CD4-positive, alpha-beta memory T cell (primary cell): ENCODE results near the gene C19orf47. TPM values are rescaled to one million over a fixed set of nuclear protein-coding genes. Genes with fewer than 3 reads are reported as not detected.
A peak's percentile ranks its signal among the peaks of the same experiment; 100 is the strongest.

Experiments
- CTCF ChIA-PET: fragments of 350-600 bp; sonication (Branson Sonifier 250); formaldehyde crosslinking; loops from one replicate; lab custom pipeline; 2021; ENCODE audit warnings: inconsistent platforms; ENCODE audit not compliant: partially characterized antibody; lab: Charles Lee
- POLR2A ChIA-PET: fragments of 350-600 bp; sonication (Branson Sonifier 250); formaldehyde crosslinking; loops from one replicate; lab custom pipeline; 2021; ENCODE audit not compliant: partially characterized antibody; lab: Charles Lee
- DNase-seq, 5 donors: peaks; one replicate each; pipeline versions ENCODE4 v3.0.0 to v3.0.0-alpha.2; 2020 to 2022; ENCODE audit warnings: mixed read lengths in 1 of 5
- H3K27ac ChIP-seq: one replicate; pipeline ENCODE4 v1.7.0; 2013; ENCODE audit warnings: low read depth, low read length
- H3K27me3 ChIP-seq: 2 replicates; pipeline ENCODE4 v1.7.0; 2013; ENCODE audit warnings: mild to moderate bottlenecking, low read length, moderate library complexity; ENCODE audit not compliant: insufficient read depth
- H3K36me3 ChIP-seq: 2 replicates; pipeline ENCODE4 v1.7.0; 2013; ENCODE audit warnings: mild to moderate bottlenecking, low read length, moderate library complexity; ENCODE audit not compliant: insufficient read depth
- H3K4me1 ChIP-seq: 2 replicates; pipeline ENCODE4 v1.7.0; 2013; ENCODE audit warnings: mild to moderate bottlenecking, low read length, moderate library complexity; ENCODE audit not compliant: insufficient read depth
- H3K4me3 ChIP-seq, 2 donors: one replicate each; pipeline ENCODE4 v1.7.0; 2013; ENCODE audit warnings: low read length in 2 of 2, mild to moderate bottlenecking in 1 of 2
- H3K9me3 ChIP-seq, 2 donors: one replicate each; pipeline ENCODE4 v1.7.0; 2013; ENCODE audit warnings: low read length in 2 of 2, control low read depth in 1 of 2; ENCODE audit not compliant: control insufficient read depth in 1 of 2
- H3K27ac Mint-ChIP-seq, 7 donors: one replicate each; pipeline ENCODE4 v1.8.0; 2020 to 2021; ENCODE audit warnings: mixed read lengths in 7 of 7, mild to moderate bottlenecking in 6 of 7, inconsistent platforms in 3 of 7, moderate library complexity in 3 of 7
- H3K27me3 Mint-ChIP-seq, 2 donors: one replicate each; pipeline ENCODE4 v1.8.0; 2020 to 2021; ENCODE audit warnings: mixed read lengths in 2 of 2
- H3K36me3 Mint-ChIP-seq, 2 donors: one replicate each; pipeline ENCODE4 v1.8.0; 2020 to 2021; ENCODE audit warnings: mixed read lengths in 2 of 2, inconsistent platforms in 1 of 2, mild to moderate bottlenecking in 1 of 2
- H3K4me1 Mint-ChIP-seq, 4 donors: one replicate each; pipeline ENCODE4 v1.8.0; 2020 to 2021; ENCODE audit warnings: mixed read lengths in 4 of 4, mild to moderate bottlenecking in 1 of 4
- H3K4me3 Mint-ChIP-seq, 8 donors: one replicate each; pipeline ENCODE4 v1.8.0; 2020 to 2021; ENCODE audit warnings: mixed read lengths in 8 of 8, mild to moderate bottlenecking in 7 of 8, moderate library complexity in 6 of 8, inconsistent platforms in 3 of 8
- H3K9me3 Mint-ChIP-seq, 8 donors: one replicate each; pipeline ENCODE4 v1.8.0; 2020 to 2021; ENCODE audit warnings: mixed read lengths in 8 of 8, mild to moderate bottlenecking in 5 of 8, inconsistent platforms in 3 of 8, moderate library complexity in 1 of 8
- intact Hi-C: fragments of 100-400 bp; cut with micrococcal nuclease; formaldehyde crosslinking; loops from one replicate; pipeline ENCODE4 v1.15.1; 2023
- polyA plus RNA-seq, 2 donors: library from polyadenylated mRNA; unstranded; fragments of 300-500 nt; fragmentation: Illumina TruSeq; gene quantifications; one replicate each; pipeline ENCODE4 v1.2.3, GENCODE V29; 2021
- total RNA-seq, 2 experiments: library from RNA; stranded (reverse); gene quantifications; one replicate each; pipeline ENCODE4 v1.2.3, GENCODE V29; 2021

The C19orf47 gene
- total and polyA plus RNA-seq, 4 experiments from 2014 or later, result 10.0 to 17.7 (median 12.2) TPM

DNA sequence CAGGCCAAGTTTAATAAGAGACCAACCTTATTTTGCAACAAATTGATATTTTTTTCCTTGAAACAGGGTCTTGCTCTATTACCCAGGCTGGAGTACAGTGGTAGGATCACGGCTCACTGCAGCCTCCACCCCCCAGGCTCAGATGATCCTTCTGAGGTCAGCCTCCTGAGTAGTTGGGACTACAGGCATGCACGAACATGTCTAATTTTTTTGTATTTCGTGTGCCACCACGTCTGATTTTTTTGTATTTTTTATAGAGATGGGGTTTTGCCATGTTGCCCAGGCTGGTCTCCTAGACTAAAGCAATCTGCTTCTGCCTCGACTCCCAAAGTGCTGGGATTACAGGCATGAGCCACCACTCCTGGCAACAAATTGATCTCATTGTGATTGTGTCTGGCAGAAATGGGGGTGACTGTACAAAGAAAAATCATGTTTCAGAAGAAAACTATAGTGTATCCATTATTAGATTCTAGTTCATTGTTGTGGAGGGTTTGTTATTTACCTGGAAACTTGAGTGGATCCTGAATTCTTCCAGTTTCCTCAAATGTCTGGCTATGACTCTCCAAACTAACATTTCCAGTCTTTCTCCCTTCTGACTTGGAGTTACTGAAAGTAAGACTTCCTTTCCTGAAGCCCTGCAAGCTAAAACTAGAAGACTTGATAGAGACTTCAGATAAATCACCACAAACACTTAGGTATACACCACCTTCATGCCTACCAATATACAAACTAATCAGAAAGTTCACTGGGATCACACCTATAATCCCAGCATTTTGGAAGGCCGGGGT lies 45.8 kb downstream of the C19orf47 start:
- H3K4me3 Mint-ChIP-seq, result no peak overlapping the region
- Histone ChIP-seq H3K4me1 (no peaks in the 10 kb centered on the region), H3K27me3 (no peaks in the 10 kb centered on the region), H3K27ac (no peak overlapping the region), H3K36me3 (no peaks in the 10 kb centered on the region), H3K4me3 (no peak overlapping the region), H3K9me3 (no peaks in the 10 kb centered on the region)
- no peak overlapping the region for H3K27ac Mint-ChIP-seq
- ChIA-PET CTCF (no interaction called here), POLR2A (no interaction called here)
- peaks cover 0 to 5% (median 2%) of the 10 kb centered on the region in 4 donors for H3K4me1 Mint-ChIP-seq
- DNase-seq, result no peak
- H3K27me3 Mint-ChIP-seq, result no peaks in the 10 kb centered on the region
- H3K9me3 Mint-ChIP-seq, result no peaks in the 10 kb centered on the region
- no peaks in the 10 kb centered on the region for H3K36me3 Mint-ChIP-seq
- intact Hi-C loops, result no loop called here

DNA sequence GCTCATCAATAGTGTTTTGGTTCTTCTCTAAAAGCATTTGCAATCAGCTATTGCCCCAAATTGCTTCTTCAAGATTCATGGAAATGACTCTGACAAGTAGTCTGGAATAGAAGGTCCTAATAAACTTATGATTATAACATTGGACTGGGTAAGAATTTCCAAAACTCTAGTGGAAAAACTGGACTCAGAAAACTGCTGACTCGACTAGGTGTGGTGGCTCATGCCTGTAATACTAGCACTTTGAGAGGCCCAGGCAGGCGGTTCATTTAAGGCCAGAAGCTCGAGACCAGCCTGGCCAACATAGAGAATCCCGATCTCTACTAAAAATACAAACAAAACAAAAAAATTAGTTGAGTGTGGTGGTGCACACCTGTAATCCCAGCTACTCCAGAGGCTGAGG lies 47.5 kb downstream of the C19orf47 start:
- no peaks in the 10 kb centered on the region for H3K27me3 Mint-ChIP-seq
- intact Hi-C loops, result no loop called here
- Histone ChIP-seq H3K9me3 (no peaks in the 10 kb centered on the region), H3K36me3 (no peaks in the 10 kb centered on the region), H3K27me3 (no peaks in the 10 kb centered on the region), H3K4me3 (no peak overlapping the region), H3K4me1 (no peaks in the 10 kb centered on the region), H3K27ac (no peak overlapping the region)
- no peak overlapping the region for H3K27ac Mint-ChIP-seq
- H3K9me3 Mint-ChIP-seq, result no peaks in the 10 kb centered on the region
- peaks cover 0 to 5% (median 2%) of the 10 kb centered on the region in 4 donors for H3K4me1 Mint-ChIP-seq
- ChIA-PET CTCF (no interaction called here), POLR2A (no interaction called here)
- no peak for DNase-seq
- no peak overlapping the region for H3K4me3 Mint-ChIP-seq
- no peaks in the 10 kb centered on the region for H3K36me3 Mint-ChIP-seq

DNA sequence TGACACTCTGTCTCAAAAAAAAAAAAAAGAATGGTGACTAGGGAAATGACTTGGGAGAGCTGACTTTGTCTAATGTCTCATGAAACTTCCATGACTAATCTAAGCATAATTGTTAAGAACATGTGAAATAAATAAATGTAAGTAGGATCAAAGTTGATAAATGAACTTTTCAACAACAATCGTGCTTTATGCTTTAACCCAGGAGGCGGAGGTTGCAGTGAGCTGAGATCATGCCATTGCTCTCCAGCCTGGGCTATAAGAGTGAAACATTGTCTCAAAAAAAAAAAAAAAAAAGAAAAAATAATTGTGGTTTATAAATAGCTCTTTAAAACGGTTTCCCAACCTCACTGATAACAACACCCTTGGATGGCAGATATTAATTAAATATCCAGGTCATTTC lies 50.2 kb downstream of the C19orf47 start:
- ChIA-PET CTCF (interaction anchor here (1.1 to 2.0 kb wide), 4 partner anchors 7 to 337 kb away, joined by 3 to 7 read pairs (median 4); no protein-coding TSS in a partner anchor), POLR2A (no interaction called here)
- H3K9me3 ChIP-seq, result no peaks in the 10 kb centered on the region

DNA sequence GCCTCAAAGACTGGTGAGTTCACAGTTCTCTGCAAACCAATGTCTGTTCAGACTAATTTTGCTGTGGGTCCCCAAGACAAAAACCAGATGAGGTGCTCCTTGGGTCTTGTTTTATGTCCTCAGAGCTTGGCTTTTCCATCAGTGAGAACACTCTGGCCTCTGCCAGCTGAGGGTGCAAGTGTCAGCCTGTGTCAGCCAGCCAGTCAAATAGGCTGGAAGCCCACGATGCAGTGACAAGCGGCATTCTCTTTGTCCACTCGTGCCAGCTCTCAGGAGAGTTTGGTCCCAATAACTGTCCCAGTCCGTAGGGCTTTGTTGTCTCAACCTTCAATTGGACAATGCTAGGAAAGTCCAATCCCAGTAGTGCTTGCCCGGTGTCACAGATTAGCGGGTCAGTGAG lies 53.6 kb downstream of the C19orf47 start:
- Mint-ChIP-seq H3K36me3 (no peaks in the 10 kb centered on the region), H3K4me1 (no peaks in the 10 kb centered on the region), H3K9me3 (no peaks in the 10 kb centered on the region), H3K27ac (peak overlapping the region in 1 of 7 donors; percentile 6), H3K27me3 (no peaks in the 10 kb centered on the region), H3K4me3 (no peak overlapping the region)
- Histone ChIP-seq H3K27ac (no peak overlapping the region), H3K4me3 (no peak overlapping the region), H3K36me3 (no peaks in the 10 kb centered on the region), H3K9me3 (no peaks in the 10 kb centered on the region), H3K4me1 (no peaks in the 10 kb centered on the region), H3K27me3 (no peaks in the 10 kb centered on the region)
- CTCF ChIA-PET, result interaction anchor here (2.5 kb wide), 1 partner anchor 11 kb away, joined by 11 read pairs; no protein-coding TSS in a partner anchor
- intact Hi-C loops, result no loop called here
- no peak for DNase-seq
- POLR2A ChIA-PET, result no interaction called here

More for the DNA sequence above, 50.2 kb downstream of the C19orf47 start:
- no peaks in the 10 kb centered on the region for H3K36me3 Mint-ChIP-seq
- intact Hi-C loops, result no loop called here
- H3K27me3 Mint-ChIP-seq, result no peaks in the 10 kb centered on the region
- Histone ChIP-seq H3K36me3 (no peaks in the 10 kb centered on the region), H3K27me3 (no peaks in the 10 kb centered on the region), H3K27ac (no peak overlapping the region), H3K4me3 (no peak overlapping the region), H3K4me1 (no peaks in the 10 kb centered on the region)
- no peaks in the 10 kb centered on the region for H3K4me1 Mint-ChIP-seq
- no peaks in the 10 kb centered on the region for H3K9me3 Mint-ChIP-seq
- H3K4me3 Mint-ChIP-seq, result no peak overlapping the region
- DNase-seq, result no peak
- no peak overlapping the region for H3K27ac Mint-ChIP-seq

DNA sequence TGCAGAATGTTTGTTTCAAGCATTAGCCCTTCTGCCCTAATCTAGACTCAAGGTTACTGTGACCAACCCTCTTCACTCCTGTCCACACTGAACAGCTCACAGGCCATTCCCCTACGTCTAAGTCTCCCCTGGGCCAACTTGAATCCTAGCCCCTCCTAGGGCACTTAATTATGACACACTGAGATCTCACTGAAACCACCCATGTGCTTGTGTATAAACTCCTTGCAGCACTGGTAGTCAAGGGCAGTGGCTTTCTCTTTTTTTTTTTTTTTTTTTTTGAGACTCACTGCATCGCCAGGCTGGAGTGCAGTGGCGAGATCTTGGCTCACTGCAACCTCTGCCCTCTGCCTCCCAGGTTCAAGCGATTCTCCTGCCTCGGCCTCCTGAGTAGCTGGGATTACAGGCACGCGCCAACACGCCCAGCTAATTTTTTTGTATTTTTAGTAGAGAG lies 61.2 kb downstream of the C19orf47 start:
- H3K9me3 ChIP-seq, result no peaks in the 10 kb centered on the region
- no peak overlapping the region for H3K4me3 ChIP-seq
- intact Hi-C loops, result loop anchor here (5.0 to 10.0 kb wide), 2 partner anchors 138 to 325 kb away; partner anchors contain the start of gene SERTAD1
- CTCF ChIA-PET, result interaction anchor here (1.1 kb wide), 1 partner anchor 19 kb away, joined by 3 read pairs; no protein-coding TSS in a partner anchor
- H3K27me3 ChIP-seq, result no peaks in the 10 kb centered on the region
- DNase-seq, result no peak
- H3K27ac ChIP-seq, result no peak overlapping the region
- peaks cover 0 to 9% of the 10 kb centered on the region in 2 donors for H3K36me3 Mint-ChIP-seq
- no peaks in the 10 kb centered on the region for H3K27me3 Mint-ChIP-seq
- peak overlapping the region in 4 of 8 donors; percentile 59 to 91 (median 66) for H3K4me3 Mint-ChIP-seq
- peak overlapping the region in 6 of 7 donors; percentile 82 to 99 (median 94) for H3K27ac Mint-ChIP-seq
- peaks cover 35% of the 10 kb centered on the region for H3K4me1 ChIP-seq
- POLR2A ChIA-PET, result interaction anchor here (0.6 kb wide), 1 partner anchor 1063 kb away, joined by 3 read pairs; no protein-coding TSS in a partner anchor
- peaks cover 0 to 5% (median 0%) of the 10 kb centered on the region in 8 donors for H3K9me3 Mint-ChIP-seq
- no peaks in the 10 kb centered on the region for H3K36me3 ChIP-seq
- H3K4me1 Mint-ChIP-seq, result peaks cover 20 to 42% (median 31%) of the 10 kb centered on the region in 4 donors

DNA sequence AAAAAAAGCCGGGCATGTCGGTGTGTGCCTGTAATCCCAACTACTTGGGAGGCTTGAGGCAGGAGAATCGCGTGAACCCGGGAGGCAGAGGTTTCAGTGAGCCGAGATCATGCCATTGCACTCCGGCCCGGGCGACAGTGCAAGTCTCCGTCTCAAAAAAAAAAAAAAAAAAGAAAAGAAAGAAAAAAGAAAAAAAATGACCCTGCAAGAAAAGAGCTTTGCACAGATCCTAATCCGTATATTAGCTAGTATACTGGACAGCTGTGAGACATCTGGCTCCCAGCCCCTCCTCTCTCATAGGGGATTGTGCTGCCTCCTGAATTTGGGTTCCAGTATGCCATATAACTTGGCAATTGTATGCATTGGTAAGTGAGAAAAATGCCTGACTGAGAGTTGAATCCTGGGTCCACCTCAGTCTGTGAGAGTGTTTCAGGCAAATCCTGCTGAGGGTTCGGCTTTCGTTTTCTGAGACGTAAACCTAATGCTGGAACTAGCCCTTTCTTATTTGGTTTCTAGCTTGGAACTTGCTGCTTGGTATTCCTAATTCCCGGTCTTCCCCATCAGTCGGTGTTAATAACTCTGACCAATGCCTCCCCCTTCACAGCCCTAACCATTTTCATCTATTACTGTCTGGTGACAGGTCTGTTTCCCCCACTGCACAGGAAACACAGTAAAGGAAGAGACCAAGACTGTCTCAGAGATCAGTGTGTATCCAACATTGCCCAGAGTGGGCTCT lies 61.8 kb downstream of the C19orf47 start:
- intact Hi-C loops, result loop anchor here (5.0 to 10.0 kb wide), 2 partner anchors 138 to 326 kb away; partner anchors contain the start of gene SERTAD1
- H3K27me3 Mint-ChIP-seq, result no peaks in the 10 kb centered on the region
- Histone ChIP-seq H3K9me3 (no peaks in the 10 kb centered on the region), H3K36me3 (no peaks in the 10 kb centered on the region), H3K27ac (peak overlapping the region; percentile 74), H3K4me3 (peak overlapping the region in 1 of 2 donors; percentile 58), H3K27me3 (no peaks in the 10 kb centered on the region), H3K4me1 (peaks cover 41% of the 10 kb centered on the region)
- POLR2A ChIA-PET, result interaction anchor here (0.5 to 2.5 kb wide), 6 partner anchors 62 to 1940 kb away, joined by 3 to 13 read pairs (median 4); partner anchors contain the start of genes C19orf47 and PLD3
- H3K36me3 Mint-ChIP-seq, result peaks cover 0 to 9% of the 10 kb centered on the region in 2 donors
- peaks cover 24 to 47% (median 36%) of the 10 kb centered on the region in 4 donors for H3K4me1 Mint-ChIP-seq
- peak overlapping the region; percentile 62 to 98 (median 92) for H3K4me3 Mint-ChIP-seq
- peaks cover 0 to 5% (median 0%) of the 10 kb centered on the region in 8 donors for H3K9me3 Mint-ChIP-seq
- DNase-seq, result no peak
- CTCF ChIA-PET, result interaction anchor here (1.1 kb wide), 1 partner anchor 19 kb away, joined by 3 read pairs; no protein-coding TSS in a partner anchor
- H3K27ac Mint-ChIP-seq, result peak overlapping the region; percentile 82 to 99 (median 98)
